Vagina (tissue), 2 donors: ENCODE results near the gene PINK1. TPM values are rescaled to one million over a fixed set of nuclear protein-coding genes. Genes with fewer than 3 reads are reported as not detected.

Experiments used
- DNase-seq, 2 donors: peaks; one replicate each; pipeline ENCODE4 v3.0.0-alpha.2; 2017; ENCODE audit errors: extremely low spot score in 2 of 2
- H3K27ac ChIP-seq: fragments of 200-600 bp; sonication (generic); one replicate; pipeline ENCODE4 v1.5.1; 2019
- H3K27me3 ChIP-seq: fragments of 200-600 bp; sonication (generic); one replicate; pipeline ENCODE4 v1.5.1; 2019
- H3K36me3 ChIP-seq, 2 donors: fragments of 200-600 bp; sonication (generic); one replicate each; pipeline ENCODE4 v1.5.1; 2017 to 2019
- H3K4me1 ChIP-seq: fragments of 200-600 bp; sonication (generic); one replicate; pipeline ENCODE4 v1.5.1; 2019
- H3K4me3 ChIP-seq, 2 donors: fragments of 200-600 bp; sonication (generic); 1 replicate in 1 of 2; 2 replicates in 1 of 2; pipeline ENCODE4 v1.5.1; 2016 to 2019
- H3K9me3 ChIP-seq: fragments of 200-600 bp; sonication (generic); one replicate; pipeline ENCODE4 v1.5.1; 2019
- POLR2A ChIP-seq, 2 donors: fragments of 450-650 bp; IDR thresholded peaks; one replicate each; pipeline ENCODE4 v1.6.1; 2017; ENCODE audit warnings: antibody characterized with exemption in 2 of 2, mild to moderate bottlenecking in 2 of 2, moderate library complexity in 2 of 2
- POLR2AphosphoS5 ChIP-seq, 2 donors: sonication (generic); formaldehyde crosslinking; IDR thresholded peaks; one replicate each; pipeline ENCODE4 v1.9.0; 2017; ENCODE audit warnings: antibody characterized with exemption in 2 of 2, mild to moderate bottlenecking in 2 of 2, low read depth in 1 of 2; ENCODE audit not compliant: insufficient read depth in 1 of 2
- intact Hi-C: fragments of 100-400 bp; cut with DNase I; formaldehyde crosslinking; loops from one replicate; pipeline ENCODE4 v1.15.1; 2023
- total RNA-seq: library from RNA; depleted of rRNA; stranded (reverse); fragments of >200 nt; gene quantifications from one replicate; pipeline ENCODE4 v1.2.3, GENCODE V29; 2016
- TF ChIP-seq, protein P1 (sequence below), 3 experiments: fragments of 450-650 bp in 2 of 3; fragments of 200-600 bp in 1 of 3; sonication (generic) in 1 of 3; IDR thresholded peaks; one replicate each; pipeline ENCODE4 v1.5.1; 2017 to 2019; ENCODE audit warnings: antibody characterized with exemption in 3 of 3, mild to moderate bottlenecking in 2 of 3, moderate library complexity in 2 of 3

Gene PINK1
- total RNA-seq, 1 donor from 2014 or later = 113 TPM

DNA sequence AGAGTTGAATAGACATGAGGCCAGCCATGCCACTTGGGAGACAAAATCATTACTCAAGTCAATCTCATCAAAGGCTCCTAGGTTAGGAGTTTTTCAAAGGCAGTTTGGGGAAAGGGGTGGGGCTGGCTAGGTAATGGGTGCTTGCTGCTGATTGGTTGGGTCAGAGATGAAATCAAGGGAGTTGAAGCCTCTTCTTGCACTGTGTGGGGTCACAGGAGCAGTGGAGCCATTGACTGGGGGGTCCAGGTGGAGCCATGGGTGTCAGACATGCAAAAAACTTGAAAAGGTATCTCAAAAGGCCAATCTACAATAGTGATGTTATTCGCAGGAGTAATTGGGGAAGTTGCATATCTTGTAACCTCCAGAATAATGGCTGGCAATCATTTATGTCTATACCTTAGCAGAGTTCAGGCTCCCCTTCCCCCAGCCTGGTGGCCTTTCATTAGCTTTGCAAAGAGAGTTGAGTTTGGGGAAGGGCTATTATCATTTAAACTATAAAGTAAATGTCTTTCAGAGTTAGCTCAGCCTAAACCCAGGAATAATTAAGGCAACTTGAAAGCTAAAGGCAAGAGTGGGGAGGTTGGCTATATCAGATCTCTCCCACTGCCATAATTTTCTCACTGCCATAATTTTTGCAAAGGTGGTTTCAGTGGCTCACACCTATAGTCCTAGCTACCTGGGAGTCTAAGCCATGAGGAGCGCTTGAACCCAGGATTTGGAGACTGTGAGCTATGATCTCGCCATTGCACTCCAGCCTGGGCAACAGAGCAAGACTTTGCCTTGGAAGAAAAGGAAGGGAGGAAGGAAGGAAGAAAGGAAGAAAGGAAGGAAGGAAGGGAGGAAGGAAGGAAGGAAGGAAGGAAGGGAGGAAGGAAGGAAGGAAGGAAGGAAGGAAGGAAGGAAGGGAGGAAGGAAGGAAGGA lies 7.8 kb upstream of the PINK1 start:
- Histone ChIP-seq H3K4me1 (no peaks in the 10 kb centered on the region), H3K27ac (no peak overlapping the region), H3K4me3 (no peak overlapping the region), H3K36me3 (no peaks in the 10 kb centered on the region), H3K9me3 (no peaks in the 10 kb centered on the region), H3K27me3 (no peaks in the 10 kb centered on the region)
- intact Hi-C loops = no loop called here
- no peak for DNase-seq
- no peak for TF ChIP-seq POLR2AphosphoS5 (IDR thresholded peaks at IDR 0.05; ENCODE audit: insufficient read depth in 1 of 2, low read depth in 1 of 2)
- no peak for TF ChIP-seq POLR2A (IDR thresholded peaks at IDR 0.05)
- TF ChIP-seq, protein P1, sequence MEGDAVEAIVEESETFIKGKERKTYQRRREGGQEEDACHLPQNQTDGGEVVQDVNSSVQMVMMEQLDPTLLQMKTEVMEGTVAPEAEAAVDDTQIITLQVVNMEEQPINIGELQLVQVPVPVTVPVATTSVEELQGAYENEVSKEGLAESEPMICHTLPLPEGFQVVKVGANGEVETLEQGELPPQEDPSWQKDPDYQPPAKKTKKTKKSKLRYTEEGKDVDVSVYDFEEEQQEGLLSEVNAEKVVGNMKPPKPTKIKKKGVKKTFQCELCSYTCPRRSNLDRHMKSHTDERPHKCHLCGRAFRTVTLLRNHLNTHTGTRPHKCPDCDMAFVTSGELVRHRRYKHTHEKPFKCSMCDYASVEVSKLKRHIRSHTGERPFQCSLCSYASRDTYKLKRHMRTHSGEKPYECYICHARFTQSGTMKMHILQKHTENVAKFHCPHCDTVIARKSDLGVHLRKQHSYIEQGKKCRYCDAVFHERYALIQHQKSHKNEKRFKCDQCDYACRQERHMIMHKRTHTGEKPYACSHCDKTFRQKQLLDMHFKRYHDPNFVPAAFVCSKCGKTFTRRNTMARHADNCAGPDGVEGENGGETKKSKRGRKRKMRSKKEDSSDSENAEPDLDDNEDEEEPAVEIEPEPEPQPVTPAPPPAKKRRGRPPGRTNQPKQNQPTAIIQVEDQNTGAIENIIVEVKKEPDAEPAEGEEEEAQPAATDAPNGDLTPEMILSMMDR (IDR thresholded peaks at IDR 0.05) = no peak

DNA sequence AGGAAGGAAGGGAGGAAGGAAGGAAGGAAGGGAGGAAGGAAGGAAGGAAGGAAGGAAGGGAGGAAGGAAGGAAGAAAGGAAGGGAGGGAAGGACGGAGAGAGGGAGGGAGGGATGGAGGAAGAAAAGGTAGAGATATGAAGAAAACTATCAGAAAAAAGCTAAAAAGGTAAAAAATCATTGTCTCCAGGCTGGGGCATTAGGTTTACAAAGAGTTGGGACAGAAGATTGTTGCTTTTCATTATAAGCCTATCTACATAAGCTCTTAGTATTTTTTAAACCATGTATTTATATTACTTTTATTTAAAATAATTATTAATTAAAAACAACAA lies 7.2 kb upstream of the PINK1 start:
- TF ChIP-seq, protein P1 (IDR thresholded peaks at IDR 0.05) = no peak
- TF ChIP-seq POLR2A (IDR thresholded peaks at IDR 0.05) (no peak), POLR2AphosphoS5 (IDR thresholded peaks at IDR 0.05; ENCODE audit: insufficient read depth in 1 of 2, low read depth in 1 of 2) (no peak)
- Histone ChIP-seq H3K27me3 (no peaks in the 10 kb centered on the region), H3K27ac (no peak overlapping the region), H3K4me3 (no peak overlapping the region), H3K9me3 (no peaks in the 10 kb centered on the region), H3K4me1 (no peaks in the 10 kb centered on the region), H3K36me3 (no peaks in the 10 kb centered on the region)
- intact Hi-C loops = no loop called here
- no peak for DNase-seq

- no peak overlapping the region for H3K27ac ChIP-seq
- no peak overlapping the region for H3K4me3 ChIP-seq
- no peaks in the 10 kb centered on the region for H3K4me1 ChIP-seq
- H3K9me3 ChIP-seq = no peaks in the 10 kb centered on the region
- TF ChIP-seq, protein P1 (IDR thresholded peaks at IDR 0.05) = no peak
- TF ChIP-seq POLR2A (IDR thresholded peaks at IDR 0.05) (no peak), POLR2AphosphoS5 (IDR thresholded peaks at IDR 0.05; ENCODE audit: insufficient read depth in 1 of 2, low read depth in 1 of 2) (no peak)
- no peaks in the 10 kb centered on the region for H3K36me3 ChIP-seq
- no peaks in the 10 kb centered on the region for H3K27me3 ChIP-seq
- intact Hi-C loops = no loop called here
- no peak for DNase-seq
Measured at GRCh38 chr1:20626524-20626923, 6.7 kb upstream of the PINK1 start.

DNA sequence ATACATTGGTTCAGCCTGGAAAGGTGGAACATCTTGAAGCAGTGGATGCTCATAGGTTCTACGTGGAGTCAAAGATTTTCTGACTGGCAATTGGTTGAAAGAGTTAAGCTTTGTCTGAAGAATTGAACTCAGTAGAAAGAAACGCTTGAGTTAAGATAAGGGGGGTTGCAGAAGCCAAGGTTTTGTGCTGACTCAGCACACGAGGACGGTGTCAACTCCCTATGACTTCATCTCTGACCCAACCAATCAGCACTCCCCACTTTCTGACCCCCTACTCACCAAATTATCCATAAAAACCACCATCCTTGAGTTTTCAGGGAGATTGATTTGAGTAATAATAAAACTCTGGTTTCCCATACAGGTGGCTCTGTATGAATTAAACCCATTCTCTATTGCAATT lies 2.5 kb upstream of the PINK1 start:
- peaks cover 17% of the 10 kb centered on the region for H3K4me1 ChIP-seq
- H3K27ac ChIP-seq = no peak overlapping the region
- no peaks in the 10 kb centered on the region for H3K9me3 ChIP-seq
- intact Hi-C loops = no loop called here
- DNase-seq = no peak
- H3K36me3 ChIP-seq = no peaks in the 10 kb centered on the region
- H3K27me3 ChIP-seq = no peaks in the 10 kb centered on the region
- no peak for TF ChIP-seq POLR2A (IDR thresholded peaks at IDR 0.05)
- TF ChIP-seq POLR2AphosphoS5 (IDR thresholded peaks at IDR 0.05; ENCODE audit: insufficient read depth in 1 of 2, low read depth in 1 of 2) = no peak
- H3K4me3 ChIP-seq = no peak overlapping the region

DNA sequence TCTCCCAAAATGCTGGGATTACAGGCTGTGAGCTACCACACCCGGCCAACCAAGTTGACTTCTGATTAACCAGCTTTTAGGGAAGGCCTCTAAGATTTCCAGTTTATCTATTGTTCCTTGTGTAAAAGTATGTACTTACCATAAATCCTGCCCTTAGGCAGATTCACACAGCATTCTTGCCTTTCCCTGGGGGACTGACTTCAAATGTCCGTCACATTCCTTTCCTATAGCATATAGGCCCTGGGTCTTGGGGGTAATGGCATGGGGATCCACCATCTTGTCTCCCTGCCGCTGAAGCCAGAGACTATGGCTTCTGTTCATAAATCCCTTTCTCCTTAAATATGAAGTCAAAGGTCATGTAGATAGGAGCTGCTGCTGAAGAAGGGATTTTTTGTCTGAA lies 872 bp upstream of the PINK1 start:
- TF ChIP-seq POLR2AphosphoS5 (IDR thresholded peaks at IDR 0.05; ENCODE audit: insufficient read depth in 1 of 2, low read depth in 1 of 2) (no peak), POLR2A (IDR thresholded peaks at IDR 0.05) (no peak)
- TF ChIP-seq, protein P1 (IDR thresholded peaks at IDR 0.05) = no peak
- no peak overlapping the region for H3K4me3 ChIP-seq
- DNase-seq = no peak
- H3K9me3 ChIP-seq = no peaks in the 10 kb centered on the region
- peaks cover 19% of the 10 kb centered on the region for H3K4me1 ChIP-seq
- no peak overlapping the region for H3K27ac ChIP-seq
- no peaks in the 10 kb centered on the region for H3K27me3 ChIP-seq
- intact Hi-C loops = no loop called here
- no peaks in the 10 kb centered on the region for H3K36me3 ChIP-seq
